Right lobe of liver (tissue), 6 donors: ENCODE data around the gene FANCE. TPM values are rescaled to one million over a fixed set of nuclear protein-coding genes. Genes with fewer than 3 reads are reported as not detected.
"Not testable (repeated sequence)": the region's sequence is repeated elsewhere in the genome, so short reads cannot be mapped to it uniquely, and the experiment has no call there.

Experiments used
- ATAC-seq, 4 donors: fragments of 200-7000 bp; cut with Tn5 transposase; one replicate each; pipeline ENCODE4 v1.9.1; 2020; ENCODE audit warnings: mild to moderate bottlenecking in 4 of 4, moderate library complexity in 4 of 4
- DNase-seq, 3 donors: peaks; one replicate each; pipeline ENCODE4 v3.0.0-alpha.2; 2020
- H3K27ac ChIP-seq, 3 donors: fragments of 200-600 bp; one replicate each; pipeline ENCODE4 v1.8.0; 2022
- H3K27me3 ChIP-seq, 2 donors: fragments of 200-600 bp; one replicate each; pipeline ENCODE4 v1.8.0; 2022
- H3K36me3 ChIP-seq, 4 donors: fragments of 200-600 bp; sonication (generic) in 1 of 4; one replicate each; pipeline versions ENCODE4 v1.5.1 to v1.8.0; 2017 to 2022; ENCODE audit warnings: control low read depth in 1 of 4
- H3K4me1 ChIP-seq, 4 donors: fragments of 200-600 bp; sonication (generic) in 1 of 4; one replicate each; pipeline versions ENCODE4 v1.5.1 to v1.8.0; 2017 to 2022; ENCODE audit warnings: control low read depth in 1 of 4
- H3K4me3 ChIP-seq, 3 donors: fragments of 200-600 bp; one replicate each; pipeline ENCODE4 v1.8.0; 2022
- H3K9me3 ChIP-seq, 4 donors: fragments of 200-600 bp; sonication (generic) in 1 of 4; one replicate each; pipeline versions ENCODE4 v1.5.1 to v1.8.0; 2017 to 2022; ENCODE audit warnings: control low read depth in 1 of 4
- CTCF ChIP-seq, 4 donors: fragments of 200-600 bp in 3 of 4; fragments of 450-650 bp in 1 of 4; IDR thresholded peaks; one replicate each; pipeline versions ENCODE4 v1.5.1 to v1.8.0; 2016 to 2022; ENCODE audit warnings: antibody characterized with exemption in 4 of 4, mild to moderate bottlenecking in 2 of 4
- POLR2A ChIP-seq: fragments of 450-650 bp; IDR thresholded peaks from one replicate; pipeline ENCODE4 v1.6.1; 2017; ENCODE audit warnings: antibody characterized with exemption, mild to moderate bottlenecking
- WGBS: methylation state at CpG from one replicate; pipeline ENCODE4 v1.1.6; 2018; ENCODE audit warnings: low coverage, low lambda C conversion rate; ENCODE audit not compliant: insufficient coverage; ENCODE audit errors: missing lambda C conversion rate; 5-methylcytosine and 5-hydroxymethylcytosine counted together
- intact Hi-C, 2 donors: fragments of 100-400 bp; cut with DNase I; formaldehyde crosslinking; loops; one replicate each; pipeline versions ENCODE4 v1.11.2 to v1.14.1; 2022
- total RNA-seq, 6 experiments: library from RNA; depleted of rRNA in 2 of 6; stranded (reverse); fragments of >200 nt in 2 of 6; fragmentation: NEBNext Ultra II Directional in 3 of 6; extraction: Animal tissue kit (Norgen Biotek cat#: 25700) in 3 of 6; gene quantifications; one replicate each; pipeline versions ENCODE4 v1.1.0 to v1.2.4, GENCODE V29; 2016 to 2023
- donor health status: DM: no; HTN: yes; CAD: no.
- donor health status: DM: no; HTN: no; CAD: no.
- donor health status: DM: no; HTN: no; CAD: no.
- donor health status: DM: no; HTN: yes; CAD: no.
- donor health status: DM: no; HTN: yes; CAD: no.

Gene FANCE
- total RNA-seq, 6 experiments from 2014 or later = 0.44 to 1.7 (median 0.95) TPM

GRCh38 chr6:35435074-35435837 is 16.9 kb upstream of the FANCE start:
- no peak for DNase-seq
- H3K36me3 ChIP-seq = no peaks in the 10 kb centered on the region
- H3K27ac ChIP-seq = no peak overlapping the region
- no peaks in the 10 kb centered on the region for H3K27me3 ChIP-seq
- no peaks in the 10 kb centered on the region for H3K9me3 ChIP-seq
- TF ChIP-seq POLR2A (no peak), CTCF (IDR thresholded peaks at IDR 0.05) (no peak)
- H3K4me3 ChIP-seq = no peak overlapping the region
- ATAC-seq = peak; percentile 47 to 64 (median 56)
- peaks cover 0 to 5% (median 2%) of the 10 kb centered on the region in 4 donors for H3K4me1 ChIP-seq
- 45% methylated on average over 9 of the region's 16 CpGs for WGBS
- intact Hi-C loops = no loop called here

- Histone ChIP-seq H3K27ac (no peak overlapping the region), H3K4me3 (no peak overlapping the region), H3K36me3 (no peaks in the 10 kb centered on the region), H3K9me3 (no peaks in the 10 kb centered on the region), H3K27me3 (no peaks in the 10 kb centered on the region), H3K4me1 (peaks cover 0 to 5% (median 2%) of the 10 kb centered on the region in 4 donors)
- no peak for ATAC-seq
- intact Hi-C loops = no loop called here
- TF ChIP-seq CTCF (IDR thresholded peaks at IDR 0.05) = no peak
- no peak for TF ChIP-seq POLR2A
- no peak for DNase-seq
- 85% methylated on average over 8 of the region's 8 CpGs for WGBS
These were observed 15.9 kb upstream of the FANCE start for GRCh38 chr6:35436071-35436857.

DNA sequence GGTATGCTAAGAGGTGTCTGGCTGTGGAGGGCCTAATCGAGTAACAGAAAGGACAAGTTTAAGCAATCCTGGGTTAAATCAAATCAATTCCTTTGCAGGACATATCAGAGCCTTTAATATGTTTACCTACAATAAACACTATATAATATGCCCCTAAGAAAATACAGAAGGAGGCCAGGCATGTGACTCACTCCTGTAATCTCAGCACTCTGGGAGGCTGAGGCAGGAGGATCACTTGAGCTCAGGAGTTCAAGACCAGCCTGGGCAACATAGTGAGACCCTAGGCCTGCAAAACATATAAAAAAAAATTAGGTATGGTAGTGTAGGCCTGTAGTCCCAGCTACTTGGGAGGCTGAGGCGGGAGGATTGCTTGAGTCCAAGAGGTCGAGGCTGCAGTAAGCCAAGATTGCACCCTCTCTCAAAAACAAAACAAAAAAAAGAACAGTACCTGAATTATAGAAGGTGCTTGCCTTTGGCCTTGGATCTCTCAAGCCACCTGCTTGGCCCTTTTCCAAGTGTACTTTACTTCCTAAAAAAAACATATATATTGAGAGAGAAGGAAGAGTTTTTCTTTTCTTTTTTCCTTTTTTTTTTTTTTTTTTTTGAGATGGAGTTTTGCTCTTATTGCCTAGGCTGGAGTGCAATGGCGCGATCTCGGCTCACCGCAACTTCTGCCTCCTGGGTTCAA is 13.6 kb upstream of the FANCE start:
- 94% methylated on average over 7 of the region's 7 CpGs for whole genome bisulfite sequencing
- H3K9me3 ChIP-seq, ATAC-seq, H3K27ac ChIP-seq, H3K27me3 ChIP-seq, intact Hi-C loops, H3K4me3 ChIP-seq, H3K36me3 ChIP-seq, H3K4me1 ChIP-seq, DNase-seq: not testable (repeated sequence)

DNA sequence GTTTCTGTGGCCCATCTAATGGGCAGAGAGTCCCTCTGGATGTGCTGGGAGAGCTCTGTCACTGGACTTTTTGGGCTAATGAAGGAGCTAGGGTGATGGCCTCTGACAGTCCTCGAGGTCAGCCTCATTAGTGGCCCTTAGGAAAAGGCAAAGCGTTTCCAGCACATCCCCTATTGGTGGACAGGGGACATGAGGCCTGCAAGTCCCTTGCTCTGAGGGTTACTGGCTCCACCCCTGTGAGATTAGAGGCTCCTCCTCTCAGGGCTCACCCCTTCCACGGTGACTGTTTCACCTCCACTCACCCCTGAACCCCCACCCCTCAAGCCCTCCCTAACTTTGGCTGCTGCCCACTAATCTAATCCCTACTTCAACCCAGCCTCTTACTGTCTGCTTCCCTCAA is 12.8 kb upstream of the FANCE start:
- no peak for ATAC-seq
- Histone ChIP-seq H3K36me3 (no peaks in the 10 kb centered on the region), H3K4me3 (no peak overlapping the region), H3K4me1 (peaks cover 0 to 5% (median 0%) of the 10 kb centered on the region in 4 donors), H3K27ac (no peak overlapping the region), H3K9me3 (no peaks in the 10 kb centered on the region), H3K27me3 (no peaks in the 10 kb centered on the region)
- no peak for DNase-seq
- intact Hi-C loops = no loop called here
- no peak for TF ChIP-seq POLR2A
- TF ChIP-seq CTCF (IDR thresholded peaks at IDR 0.05) = no peak
- WGBS = 0% methylated on average over 1 of the region's 3 CpGs
